Left ventricle myocardium superior (tissue), 1 donor: ENCODE results near the gene ANKRD13B. TPM values are rescaled to one million over a fixed set of nuclear protein-coding genes. Genes with fewer than 3 reads are reported as not detected.
A peak's percentile ranks its signal among the peaks of the same experiment; 100 is the strongest.

Experiments
- ATAC-seq: fragments of 200-7000 bp; cut with Tn5 transposase; one replicate; pipeline ENCODE4 v1.9.1; 2020; ENCODE audit warnings: mild to moderate bottlenecking, moderate library complexity
- DNase-seq: peaks from one replicate; pipeline ENCODE4 v3.0.0-alpha.2; 2020
- intact Hi-C: fragments of 100-400 bp; cut with micrococcal nuclease; formaldehyde crosslinking; loops from one replicate; pipeline ENCODE4 v1.11.0; 2022
- total RNA-seq: library from RNA; stranded (reverse); fragmentation: NEBNext Ultra II Directional; extraction: Animal tissue kit (Norgen Biotek cat#: 25700); gene quantifications from one replicate; pipeline ENCODE4 v1.2.1, GENCODE V29; 2021
- donor health status: DM: no; HTN: yes; CAD: no; lungs with severe emphysema.

ANKRD13B gene
- total RNA-seq, 1 donor from 2014 or later: 8.3 TPM

DNA sequence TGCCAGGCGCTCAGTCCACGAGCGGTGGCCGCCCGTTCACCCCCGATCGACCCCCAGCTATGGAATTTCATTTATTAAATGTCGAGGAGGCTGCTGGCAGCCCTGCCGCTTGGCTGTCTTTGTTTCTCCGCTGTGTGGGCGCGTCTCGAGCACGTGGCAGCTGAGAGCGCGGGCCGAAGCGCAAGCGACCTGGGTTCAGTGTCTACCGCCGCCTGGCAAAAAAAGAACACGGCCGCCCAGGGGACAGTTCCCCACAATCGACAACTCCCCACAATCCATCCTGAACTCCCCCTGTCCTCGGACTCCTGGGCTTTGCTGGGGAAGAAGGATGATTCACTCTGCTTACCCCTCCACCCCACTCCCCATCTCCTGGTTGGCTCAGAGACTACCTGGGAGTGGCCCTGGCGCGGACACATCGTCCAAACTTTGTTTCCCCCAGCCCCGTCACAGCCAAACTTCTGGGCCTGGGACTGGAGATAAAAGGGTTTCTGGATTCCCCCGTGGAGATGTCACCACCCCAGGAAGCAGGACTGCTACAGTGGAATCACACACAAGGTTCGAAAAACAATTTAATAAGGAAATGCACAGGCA is 1.7 kb upstream of the ANKRD13B start:
- intact Hi-C loops: no loop called here
- ATAC-seq (peak; percentile 3), DNase-seq (peak; percentile 67)

DNA sequence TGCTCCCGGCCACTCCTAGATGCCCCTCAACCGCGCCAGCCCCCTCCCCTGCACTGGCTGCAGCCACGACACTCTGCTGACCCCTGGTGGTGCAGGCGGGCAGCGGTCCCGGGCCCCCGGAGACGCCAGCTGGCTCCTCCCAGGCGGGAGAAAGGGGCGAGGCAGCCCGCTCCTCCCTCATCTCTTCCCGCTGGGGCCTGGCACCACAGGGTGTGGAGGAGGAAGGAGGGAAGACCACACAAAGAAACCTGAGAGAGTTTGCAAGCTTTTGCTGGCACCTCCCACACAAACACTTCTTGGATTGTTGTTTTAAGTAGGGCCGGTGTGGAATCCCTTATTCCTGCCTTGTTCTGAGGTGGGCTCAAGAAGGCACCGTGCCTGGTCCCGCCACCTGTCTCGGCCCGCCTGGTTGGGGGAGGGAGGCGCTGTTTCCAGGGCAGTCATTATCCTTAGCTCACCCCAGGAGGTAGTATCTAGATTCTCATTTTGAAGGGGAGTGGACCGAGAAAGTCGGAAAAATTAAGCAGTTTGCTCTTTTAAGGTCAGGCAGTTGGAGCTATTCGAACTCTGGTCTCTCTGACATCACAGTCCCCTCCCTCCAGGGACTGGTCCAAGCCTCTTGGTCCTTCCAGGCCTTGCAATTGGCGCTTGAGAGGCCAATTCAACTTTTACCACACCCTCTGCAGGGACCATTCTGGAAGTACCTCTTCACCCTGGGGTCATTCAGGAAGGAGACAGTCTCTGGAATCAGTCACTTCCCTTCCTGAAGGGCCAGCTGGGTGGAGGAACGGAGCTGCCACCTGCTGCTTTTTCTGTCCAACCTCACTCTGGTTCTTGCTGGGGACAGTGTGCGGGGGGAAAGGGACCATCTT is 959 bp upstream of the ANKRD13B start:
- DNase-seq: peak; percentile 94
- peak; percentile 76 for ATAC-seq
- intact Hi-C loops: no loop called here

DNA sequence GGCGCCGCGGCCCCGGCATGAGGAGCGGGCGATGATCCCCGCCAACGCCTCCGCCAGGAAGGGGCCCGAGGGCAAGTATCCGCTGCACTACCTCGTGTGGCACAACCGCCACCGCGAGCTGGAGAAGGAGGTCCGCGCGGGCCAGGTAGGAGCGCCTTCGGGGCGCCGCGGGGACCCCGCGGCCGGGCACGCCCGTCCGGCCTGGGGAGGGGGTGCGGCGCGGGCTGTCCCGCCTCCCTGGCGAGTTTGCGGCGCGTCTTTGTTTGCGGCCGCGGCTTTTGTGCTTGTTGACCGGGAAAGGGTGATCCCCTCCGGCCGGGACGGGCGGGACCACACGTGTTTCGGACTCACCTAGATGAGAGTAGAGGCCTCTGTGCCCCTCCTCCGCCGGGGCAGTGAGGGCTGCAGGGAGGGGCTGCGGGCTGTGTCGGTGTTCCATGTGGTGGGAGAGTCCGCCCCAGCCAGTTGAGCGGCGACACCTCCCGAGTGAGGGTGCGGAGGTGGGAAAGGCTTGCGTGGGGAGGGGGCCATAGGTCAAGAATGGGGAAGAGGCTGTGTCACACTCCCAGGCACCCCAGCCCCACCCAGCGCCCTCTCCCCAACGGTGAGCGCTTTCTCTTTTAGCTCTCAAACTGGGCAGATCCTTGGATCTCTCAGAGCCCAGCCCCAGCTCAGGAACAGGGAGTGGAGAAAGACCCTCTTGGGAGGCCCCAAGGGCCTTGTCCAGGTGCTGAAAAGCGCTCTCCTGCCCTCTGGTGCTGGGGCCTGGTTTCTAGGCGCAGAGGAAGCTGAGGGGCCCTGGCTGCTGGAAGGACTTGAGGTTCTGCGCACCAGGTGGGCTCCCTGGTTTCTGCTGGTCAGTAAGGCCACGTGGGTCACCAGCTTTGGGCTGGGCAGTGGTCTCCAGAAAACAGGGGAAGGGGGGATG is 923 bp downstream of the ANKRD13B start:
- ATAC-seq (no peak), DNase-seq (peak; percentile 45)
- intact Hi-C loops: no loop called here

DNA sequence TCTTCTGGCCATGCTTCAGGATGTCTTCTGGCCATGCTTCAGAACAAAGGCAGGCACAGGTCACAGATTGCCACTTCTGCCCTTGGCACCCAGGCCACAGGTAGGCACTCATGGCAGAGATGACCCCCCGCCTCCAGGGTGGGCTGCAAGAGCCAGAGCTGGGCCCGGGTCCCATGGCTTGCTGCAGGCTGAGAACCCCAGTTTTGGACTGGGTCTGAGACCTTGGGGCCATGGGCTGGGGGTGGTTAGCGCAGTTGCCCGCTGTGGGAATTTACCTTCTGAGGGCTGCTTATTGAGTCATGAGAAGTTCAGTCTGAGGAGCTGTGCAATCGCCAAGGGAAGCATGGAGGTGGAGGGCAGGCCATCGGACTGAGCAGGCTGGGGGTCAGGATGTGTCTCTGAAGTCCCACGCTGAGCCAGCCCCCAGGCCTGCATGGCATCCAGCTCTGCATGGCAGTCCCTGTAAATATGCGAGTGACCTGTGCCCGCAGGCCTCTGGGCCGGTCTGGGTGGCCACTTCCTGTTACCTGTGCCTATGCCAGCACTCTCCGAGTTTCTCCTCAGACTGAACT is 1.7 kb downstream of the ANKRD13B start:
- DNase-seq: no peak
- no peak for ATAC-seq
- intact Hi-C loops: no loop called here

DNA sequence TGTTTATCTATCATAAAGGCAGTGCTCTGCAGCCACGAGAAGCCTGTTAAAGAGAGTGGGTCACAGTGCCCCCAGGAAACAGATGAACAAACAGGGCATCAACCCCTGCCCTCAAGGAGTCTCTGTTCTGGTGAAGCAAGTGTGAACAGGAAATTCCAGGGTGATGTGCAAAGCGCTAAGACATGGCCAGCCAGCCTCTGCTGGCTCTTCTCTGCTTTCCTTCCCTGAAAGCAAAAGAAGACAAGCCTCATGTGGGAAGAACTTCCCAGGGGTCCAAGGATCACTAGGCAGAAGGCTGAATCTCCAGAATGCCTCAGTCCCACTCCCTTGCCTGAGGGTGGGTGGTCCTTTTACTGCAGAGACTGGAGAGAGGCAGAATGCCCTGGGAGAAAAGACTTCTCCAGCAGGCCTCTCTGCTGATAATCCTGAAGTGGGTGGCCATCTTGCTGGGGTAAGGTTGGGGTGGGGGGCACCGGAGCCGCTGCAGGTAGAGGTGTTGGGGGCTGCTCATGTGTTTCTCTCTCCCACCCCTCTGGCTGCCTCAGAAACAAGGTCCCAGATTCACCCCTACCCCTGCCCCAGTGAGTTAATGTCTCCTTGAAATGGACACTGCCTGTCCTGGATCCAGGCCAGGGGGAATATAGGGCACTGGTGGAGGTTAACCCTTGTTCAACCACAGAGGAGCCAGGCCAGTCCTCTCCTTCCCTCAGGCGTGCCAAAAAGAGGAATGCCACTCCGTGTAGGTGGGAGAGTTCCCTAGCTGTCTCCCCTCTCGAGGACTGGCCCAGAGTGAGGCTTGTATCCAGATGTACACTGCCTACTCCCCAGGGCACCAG is 2.4 kb downstream of the ANKRD13B start:
- intact Hi-C loops: no loop called here
- ATAC-seq (no peak), DNase-seq (no peak)

DNA sequence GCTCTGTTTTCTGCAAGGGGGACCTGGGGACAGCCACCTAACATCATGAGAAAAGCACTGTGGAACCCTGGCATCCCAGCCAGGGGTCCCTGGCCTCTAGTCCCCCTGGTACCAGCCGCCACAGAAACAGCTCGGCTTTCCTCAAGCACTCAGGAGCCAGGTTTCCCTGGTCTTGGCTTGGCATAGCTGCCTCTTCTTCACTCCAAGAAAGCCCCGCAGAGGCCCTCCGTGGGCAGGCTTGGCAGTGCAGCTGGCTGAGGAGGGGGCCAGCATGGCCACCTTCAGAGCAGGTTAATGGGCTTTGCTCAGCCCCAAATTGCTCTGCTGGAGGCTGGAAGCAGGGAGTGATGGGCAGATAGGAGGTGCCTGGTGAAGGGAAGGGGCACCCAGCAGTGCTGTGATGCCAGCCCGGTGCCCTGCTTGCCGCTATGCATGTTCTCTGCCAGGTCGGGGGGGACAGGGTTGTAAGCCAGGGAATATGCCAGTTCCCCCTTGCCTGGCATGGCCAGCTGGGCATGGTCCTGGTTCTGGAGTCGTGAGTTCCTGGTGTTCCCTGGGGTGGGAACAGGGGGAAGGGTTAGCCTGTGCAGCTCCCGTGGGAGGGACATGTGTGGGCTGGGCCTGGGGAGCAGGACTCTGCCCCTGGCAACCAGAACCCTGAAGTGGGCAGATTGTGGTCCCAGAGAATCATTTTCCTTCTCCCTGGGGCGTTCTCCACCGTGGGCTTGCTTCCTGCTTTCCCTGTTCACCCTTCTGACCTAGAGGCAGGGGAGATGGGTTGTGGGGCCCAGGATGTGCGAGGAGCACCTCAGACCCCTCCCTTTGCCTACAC is 3.2 kb downstream of the ANKRD13B start:
- intact Hi-C loops: no loop called here
- ATAC-seq: no peak
- DNase-seq: no peak

DNA sequence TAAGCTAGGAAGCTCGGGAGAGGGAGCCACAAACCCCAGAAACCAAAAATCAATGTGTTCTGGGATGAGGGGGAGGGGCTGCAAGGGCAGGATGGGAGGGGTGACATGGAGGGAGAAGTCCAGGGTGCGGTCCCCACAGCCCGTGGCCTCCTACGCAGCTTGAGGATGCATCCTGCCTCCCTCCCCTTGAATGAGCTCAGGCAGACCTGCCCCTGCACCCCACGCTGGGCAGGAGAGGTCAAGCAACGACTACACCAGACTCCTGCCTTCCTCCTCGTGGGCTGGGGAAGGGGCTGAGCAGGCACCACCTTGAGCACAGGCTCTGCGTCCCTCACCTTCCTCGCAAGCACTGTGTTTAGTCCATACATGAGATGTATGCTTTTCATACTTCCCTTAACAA is 3.9 kb downstream of the ANKRD13B start:
- intact Hi-C loops: no loop called here
- DNase-seq (peak; percentile 54), ATAC-seq (peak; percentile 17)

DNA sequence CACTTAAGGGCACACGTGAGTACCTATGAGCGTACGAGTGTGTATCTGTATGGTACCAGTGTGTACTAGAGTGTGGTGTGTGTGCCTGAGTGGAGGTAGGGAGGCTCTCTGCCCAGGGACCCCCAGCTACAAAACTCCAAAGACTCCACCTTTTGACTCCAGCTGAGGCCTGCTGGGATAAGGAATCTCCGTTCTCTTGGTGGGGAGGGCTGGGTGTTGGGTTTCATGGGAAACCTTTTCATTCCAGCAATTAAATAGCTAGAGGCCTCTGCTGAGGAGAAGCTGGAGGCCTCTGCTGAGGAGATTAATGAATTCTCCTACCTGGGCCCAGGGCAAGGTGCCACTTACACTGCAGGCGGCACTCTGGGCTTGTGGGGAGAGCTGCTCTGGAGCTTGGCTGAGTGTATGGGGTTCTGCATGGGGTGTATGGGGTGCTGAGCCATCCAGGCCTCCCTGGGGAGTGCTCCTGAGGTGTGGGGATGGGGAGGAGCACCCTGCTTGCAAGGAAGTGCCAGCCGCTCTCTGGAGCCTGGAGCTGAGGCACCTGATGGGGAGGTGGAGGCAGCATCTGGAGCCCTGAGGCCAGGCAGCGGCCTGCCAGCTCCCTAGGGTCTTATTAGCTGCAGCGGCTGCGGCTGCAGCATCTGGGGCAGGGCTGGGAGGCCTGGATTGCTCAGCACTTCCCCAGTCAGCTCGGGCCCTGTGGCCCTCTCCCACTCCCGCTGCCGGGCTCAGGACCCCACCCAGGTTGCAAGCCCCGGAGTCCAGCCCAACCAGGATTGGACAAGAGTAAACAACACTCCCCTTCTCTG is 4.6 kb downstream of the ANKRD13B start:
- no peak for ATAC-seq
- no peak for DNase-seq
- intact Hi-C loops: no loop called here

DNA sequence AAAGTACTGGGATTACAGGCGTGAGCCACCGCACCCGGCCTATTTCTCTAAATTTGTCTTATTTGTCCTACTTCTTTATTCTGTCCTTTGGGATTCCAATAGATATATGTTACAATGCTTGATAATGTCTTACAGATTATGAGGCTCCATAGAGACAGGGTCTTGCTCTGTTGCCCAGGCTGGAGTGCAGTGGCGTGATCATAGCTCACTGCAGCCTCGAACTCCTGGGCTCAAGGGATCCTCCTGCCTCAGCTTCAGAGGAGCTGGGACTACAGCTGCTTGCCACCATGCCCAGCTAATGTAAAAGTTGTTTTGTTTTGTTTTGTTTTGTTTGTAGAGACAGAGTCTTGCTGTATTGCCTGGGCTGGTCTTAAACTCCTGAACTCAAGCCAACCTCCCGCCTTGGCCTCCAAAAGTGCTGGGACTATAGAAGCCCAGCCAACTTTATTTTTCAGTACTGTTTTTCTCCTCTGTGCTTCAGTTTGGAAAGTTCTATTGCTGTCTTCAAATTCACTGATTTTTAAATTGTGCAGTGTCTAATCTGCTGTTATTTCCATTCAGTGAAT is 10.3 kb downstream of the ANKRD13B start:
- DNase-seq (peak; percentile 40), ATAC-seq (peak; percentile 29)
- intact Hi-C loops: no loop called here

DNA sequence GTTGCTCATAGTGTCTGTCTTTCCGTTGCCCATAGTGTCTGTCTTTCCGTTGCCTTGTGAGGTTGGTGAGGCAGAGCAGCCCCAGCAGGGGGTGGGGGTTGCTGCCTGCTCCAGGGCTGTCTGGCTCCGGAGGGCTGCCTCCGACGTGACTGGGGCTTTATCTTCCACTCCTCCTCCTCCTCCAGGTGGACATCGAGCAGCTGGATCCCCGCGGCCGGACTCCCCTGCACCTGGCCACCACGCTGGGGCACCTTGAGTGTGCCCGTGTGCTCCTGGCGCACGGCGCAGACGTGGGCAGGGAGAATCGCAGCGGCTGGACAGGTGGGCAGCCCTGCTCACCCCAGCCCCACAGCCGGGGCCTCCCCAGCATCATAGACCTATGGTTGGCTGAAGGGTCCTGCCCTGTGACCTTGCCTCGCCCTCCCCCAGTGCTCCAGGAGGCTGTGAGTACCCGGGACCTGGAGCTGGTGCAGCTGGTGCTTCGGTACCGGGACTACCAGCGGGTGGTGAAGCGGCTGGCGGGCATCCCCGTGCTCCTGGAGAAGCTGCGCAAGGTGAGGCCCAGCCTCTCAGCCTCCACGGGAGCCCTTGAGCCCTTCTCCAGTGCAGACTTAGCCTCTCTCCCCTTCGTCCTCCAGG is 14.7 kb downstream of the ANKRD13B start:
- intact Hi-C loops: no loop called here
- ATAC-seq (no peak), DNase-seq (no peak)

DNA sequence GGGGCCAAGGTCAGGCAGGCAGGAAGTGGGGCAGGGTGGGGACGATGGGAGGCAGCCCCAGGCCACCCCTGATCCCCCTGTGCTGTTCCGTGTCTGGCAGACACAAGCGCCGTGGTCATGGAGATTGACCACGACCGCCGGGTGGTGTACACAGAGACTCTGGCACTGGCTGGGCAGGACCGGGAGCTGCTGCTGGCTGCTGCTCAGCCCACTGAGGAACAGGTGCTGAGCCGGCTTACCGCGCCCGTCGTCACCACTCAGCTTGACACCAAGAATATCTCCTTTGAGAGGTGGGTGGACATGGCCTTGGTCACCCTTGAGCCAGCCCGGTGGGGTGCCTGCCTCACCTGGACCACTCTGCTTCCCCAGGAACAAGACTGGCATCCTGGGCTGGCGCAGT is 16.1 kb downstream of the ANKRD13B start:
- intact Hi-C loops: no loop called here
- ATAC-seq (no peak), DNase-seq (no peak)

DNA sequence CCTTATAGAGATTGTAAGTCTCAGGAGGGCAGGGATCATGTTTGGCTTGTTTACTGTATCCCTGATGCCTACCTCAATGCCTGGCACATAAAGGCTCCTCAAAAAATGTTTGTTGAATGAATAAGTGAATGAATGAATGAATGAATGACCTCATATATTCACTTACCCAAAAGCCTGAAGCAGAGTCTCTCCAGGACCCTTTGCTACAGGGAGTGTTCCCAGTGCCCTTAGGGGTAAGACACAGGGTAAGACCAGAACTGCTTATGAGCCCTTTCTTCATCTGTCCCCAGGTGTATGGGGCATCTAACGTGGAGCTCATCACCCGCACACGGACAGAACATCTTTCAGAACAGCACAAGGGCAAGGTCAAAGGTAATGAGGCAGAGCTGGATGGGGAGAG is 17.5 kb downstream of the ANKRD13B start:
- DNase-seq (no peak), ATAC-seq (no peak)
- intact Hi-C loops: no loop called here

DNA sequence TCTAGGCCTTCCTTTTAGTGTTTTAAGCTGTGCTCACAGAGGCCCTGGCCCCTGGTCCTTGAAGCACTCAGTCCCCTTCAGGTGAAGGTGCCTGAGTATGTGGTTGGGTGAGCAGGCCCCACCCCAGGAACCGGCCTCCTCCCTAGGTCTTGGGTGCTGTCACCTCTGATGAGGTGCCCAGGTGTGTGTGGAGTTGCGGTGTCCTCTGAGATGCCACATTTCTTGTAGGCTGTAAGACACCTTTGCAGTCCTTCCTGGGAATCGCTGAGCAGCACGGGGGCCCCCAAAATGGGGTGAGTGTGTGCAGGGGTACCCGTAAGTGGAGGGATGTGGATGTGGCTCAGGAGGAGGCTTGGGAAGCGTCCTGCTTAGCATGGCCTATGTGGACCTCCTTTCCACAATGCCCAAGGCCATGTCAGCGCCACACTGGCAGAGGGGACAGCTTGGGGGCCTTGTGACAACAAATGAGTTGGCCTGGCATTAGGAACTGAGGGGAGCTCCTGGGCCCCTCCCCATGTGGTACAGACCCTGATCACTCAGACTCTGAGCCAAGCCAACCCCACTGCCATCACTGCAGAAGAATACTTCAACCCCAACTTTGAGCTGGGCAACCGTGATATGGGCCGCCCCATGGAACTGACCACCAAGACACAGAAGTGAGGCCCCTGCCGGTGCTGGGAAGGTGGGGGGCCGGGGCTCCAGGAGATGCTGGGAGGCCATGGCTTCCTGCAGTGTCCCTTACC is 18.6 kb downstream of the ANKRD13B start:
- ATAC-seq: no peak
- no peak for DNase-seq
- intact Hi-C loops: no loop called here

DNA sequence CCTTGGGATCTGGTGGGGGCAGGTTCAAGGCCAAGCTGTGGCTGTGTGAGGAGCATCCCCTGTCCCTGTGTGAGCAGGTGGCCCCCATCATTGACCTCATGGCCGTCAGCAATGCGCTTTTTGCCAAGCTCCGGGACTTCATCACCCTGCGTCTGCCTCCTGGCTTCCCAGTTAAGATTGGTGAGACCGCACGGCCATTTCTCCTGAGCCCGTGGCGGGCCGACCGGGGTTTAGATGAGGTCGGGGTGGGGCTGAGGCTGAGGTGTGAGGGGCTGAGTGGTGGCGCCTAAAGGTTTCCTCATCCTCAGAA is 19.1 kb downstream of the ANKRD13B start:
- DNase-seq (no peak), ATAC-seq (no peak)
- intact Hi-C loops: no loop called here

DNA sequence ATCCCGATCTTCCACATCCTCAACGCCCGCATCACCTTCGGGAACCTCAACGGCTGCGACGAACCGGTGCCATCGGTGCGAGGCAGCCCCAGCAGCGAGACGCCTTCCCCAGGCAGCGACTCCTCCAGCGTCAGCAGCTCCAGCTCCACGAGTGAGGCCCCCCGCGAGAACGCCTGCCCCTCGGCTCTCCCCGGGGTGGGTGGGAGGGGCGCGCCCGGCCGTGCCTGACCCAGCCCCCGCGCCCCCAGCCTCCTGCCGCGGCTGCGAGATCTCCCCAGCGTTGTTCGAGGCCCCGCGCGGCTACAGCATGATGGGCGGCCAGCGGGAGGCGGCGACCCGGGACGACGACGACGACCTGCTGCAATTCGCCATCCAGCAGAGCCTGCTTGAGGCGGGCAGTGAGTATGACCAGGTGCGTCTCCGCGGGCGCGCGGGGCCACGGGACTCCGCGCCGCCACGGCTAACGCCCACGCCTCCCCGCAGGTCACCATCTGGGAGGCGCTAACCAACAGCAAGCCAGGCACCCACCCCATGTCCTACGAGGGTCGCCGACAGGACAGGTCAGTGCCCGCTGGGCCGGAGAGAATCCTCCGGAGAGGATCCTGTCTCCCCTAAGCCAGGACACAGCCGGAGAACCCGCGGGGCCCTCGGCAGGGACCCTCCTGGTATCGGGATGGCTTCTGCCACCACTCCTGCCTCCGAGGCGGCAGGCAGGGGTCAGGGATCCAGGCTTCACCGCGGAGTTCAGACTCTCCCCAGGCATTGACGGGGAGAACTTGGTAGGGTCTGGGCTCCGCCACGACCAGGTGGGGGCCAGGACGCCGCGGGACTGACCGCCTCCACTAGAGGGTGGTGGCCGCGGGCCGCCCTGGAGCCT is 19.7 kb downstream of the ANKRD13B start:
- no peak for ATAC-seq
- intact Hi-C loops: no loop called here
- DNase-seq: peak; percentile 43
